ENCODE results near the gene KRT3. TPM values are rescaled to one million over a fixed set of nuclear protein-coding genes. Genes with fewer than 3 reads are reported as not detected.

Gene KRT3
- total and polyA plus RNA-seq, 4 donors, result not detected

DNA sequence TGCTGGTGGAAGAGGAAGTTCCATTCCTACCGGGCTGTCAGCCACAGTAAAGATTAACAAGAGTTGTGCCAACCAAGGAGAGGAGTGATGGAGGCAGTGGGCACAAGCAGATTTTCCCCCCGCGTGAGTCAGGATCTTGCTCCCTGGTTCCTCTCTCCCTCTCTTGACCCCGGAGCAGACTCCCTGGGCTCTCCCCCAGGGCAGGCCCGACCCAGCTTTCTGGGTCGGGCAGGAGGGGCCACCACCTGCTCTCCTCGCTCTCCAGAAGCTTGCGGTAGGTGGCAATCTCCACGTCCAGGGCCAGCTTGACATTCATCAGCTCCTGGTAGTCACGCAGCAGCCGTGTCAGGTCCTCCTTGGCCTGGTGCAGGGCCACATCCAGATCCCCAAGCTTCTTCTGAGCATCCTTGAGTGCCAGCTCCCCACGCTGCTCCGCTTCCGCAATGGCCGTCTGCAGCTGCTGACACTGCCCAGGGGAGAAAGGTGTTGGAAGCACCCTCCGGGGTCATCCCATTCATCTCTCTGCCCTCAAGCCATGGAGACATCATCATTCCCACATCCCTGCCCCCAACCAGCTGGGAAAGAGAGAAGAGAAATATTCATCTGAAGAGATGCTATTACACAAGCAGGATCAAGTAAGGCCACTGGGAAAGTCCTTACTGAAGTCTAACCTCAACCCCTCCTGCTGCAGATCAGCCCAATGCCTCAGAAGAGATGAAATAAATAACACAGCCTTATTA is 27.0 kb upstream of the KRT3 start:
- DNase-seq (ENCODE audit: low spot score), result no peak
- no peak overlapping the region for H3K9ac ChIP-seq (ENCODE audit: low read depth in 1 of 2, low read length in 2 of 2)
- no peak overlapping the region for H3K4me3 ChIP-seq (ENCODE audit: low read depth in 1 of 3, low read length in 3 of 3)
- no peaks in the 10 kb centered on the region for H3K36me3 ChIP-seq (ENCODE audit: control insufficient read depth in 4 of 4, insufficient read depth in 3 of 4, low read depth in 1 of 4, low read length in 3 of 4)
- TF ChIP-seq NR2F2 (IDR thresholded peaks at IDR 0.05) (no peak), FOXA2 (IDR thresholded peaks at IDR 0.05) (no peak), TAF1 (conservative IDR thresholded peaks at IDR 0.05) (no peak), RAD21 (IDR thresholded peaks at IDR 0.05) (no peak), JUND (IDR thresholded peaks at IDR 0.05) (no peak), SP1 (IDR thresholded peaks at IDR 0.05) (no peak), CTCF (IDR thresholded peaks at IDR 0.05; ENCODE audit: low read depth, low read length, missing input control) (no peak), RXRA (IDR thresholded peaks at IDR 0.05) (no peak), GABPA (IDR thresholded peaks at IDR 0.05 in 1 of 2, conservative IDR thresholded peaks at IDR 0.05 in 1 of 2) (no peak), HNF4G (IDR thresholded peaks at IDR 0.05) (no peak), YY1 (IDR thresholded peaks at IDR 0.05) (no peak), FOXA1 (IDR thresholded peaks at IDR 0.05) (no peak), ATF3 (IDR thresholded peaks at IDR 0.05) (no peak), EGR1 (IDR thresholded peaks at IDR 0.05; ENCODE audit: low read depth in 2 of 2) (no peak)
- TF ChIP-seq, protein P1, sequence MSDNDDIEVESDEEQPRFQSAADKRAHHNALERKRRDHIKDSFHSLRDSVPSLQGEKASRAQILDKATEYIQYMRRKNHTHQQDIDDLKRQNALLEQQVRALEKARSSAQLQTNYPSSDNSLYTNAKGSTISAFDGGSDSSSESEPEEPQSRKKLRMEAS (IDR thresholded peaks at IDR 0.05), result no peak
- TF ChIP-seq, protein P2, sequence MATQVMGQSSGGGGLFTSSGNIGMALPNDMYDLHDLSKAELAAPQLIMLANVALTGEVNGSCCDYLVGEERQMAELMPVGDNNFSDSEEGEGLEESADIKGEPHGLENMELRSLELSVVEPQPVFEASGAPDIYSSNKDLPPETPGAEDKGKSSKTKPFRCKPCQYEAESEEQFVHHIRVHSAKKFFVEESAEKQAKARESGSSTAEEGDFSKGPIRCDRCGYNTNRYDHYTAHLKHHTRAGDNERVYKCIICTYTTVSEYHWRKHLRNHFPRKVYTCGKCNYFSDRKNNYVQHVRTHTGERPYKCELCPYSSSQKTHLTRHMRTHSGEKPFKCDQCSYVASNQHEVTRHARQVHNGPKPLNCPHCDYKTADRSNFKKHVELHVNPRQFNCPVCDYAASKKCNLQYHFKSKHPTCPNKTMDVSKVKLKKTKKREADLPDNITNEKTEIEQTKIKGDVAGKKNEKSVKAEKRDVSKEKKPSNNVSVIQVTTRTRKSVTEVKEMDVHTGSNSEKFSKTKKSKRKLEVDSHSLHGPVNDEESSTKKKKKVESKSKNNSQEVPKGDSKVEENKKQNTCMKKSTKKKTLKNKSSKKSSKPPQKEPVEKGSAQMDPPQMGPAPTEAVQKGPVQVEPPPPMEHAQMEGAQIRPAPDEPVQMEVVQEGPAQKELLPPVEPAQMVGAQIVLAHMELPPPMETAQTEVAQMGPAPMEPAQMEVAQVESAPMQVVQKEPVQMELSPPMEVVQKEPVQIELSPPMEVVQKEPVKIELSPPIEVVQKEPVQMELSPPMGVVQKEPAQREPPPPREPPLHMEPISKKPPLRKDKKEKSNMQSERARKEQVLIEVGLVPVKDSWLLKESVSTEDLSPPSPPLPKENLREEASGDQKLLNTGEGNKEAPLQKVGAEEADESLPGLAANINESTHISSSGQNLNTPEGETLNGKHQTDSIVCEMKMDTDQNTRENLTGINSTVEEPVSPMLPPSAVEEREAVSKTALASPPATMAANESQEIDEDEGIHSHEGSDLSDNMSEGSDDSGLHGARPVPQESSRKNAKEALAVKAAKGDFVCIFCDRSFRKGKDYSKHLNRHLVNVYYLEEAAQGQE (IDR thresholded peaks at IDR 0.05), result no peak
- TF ChIP-seq, protein P3, sequence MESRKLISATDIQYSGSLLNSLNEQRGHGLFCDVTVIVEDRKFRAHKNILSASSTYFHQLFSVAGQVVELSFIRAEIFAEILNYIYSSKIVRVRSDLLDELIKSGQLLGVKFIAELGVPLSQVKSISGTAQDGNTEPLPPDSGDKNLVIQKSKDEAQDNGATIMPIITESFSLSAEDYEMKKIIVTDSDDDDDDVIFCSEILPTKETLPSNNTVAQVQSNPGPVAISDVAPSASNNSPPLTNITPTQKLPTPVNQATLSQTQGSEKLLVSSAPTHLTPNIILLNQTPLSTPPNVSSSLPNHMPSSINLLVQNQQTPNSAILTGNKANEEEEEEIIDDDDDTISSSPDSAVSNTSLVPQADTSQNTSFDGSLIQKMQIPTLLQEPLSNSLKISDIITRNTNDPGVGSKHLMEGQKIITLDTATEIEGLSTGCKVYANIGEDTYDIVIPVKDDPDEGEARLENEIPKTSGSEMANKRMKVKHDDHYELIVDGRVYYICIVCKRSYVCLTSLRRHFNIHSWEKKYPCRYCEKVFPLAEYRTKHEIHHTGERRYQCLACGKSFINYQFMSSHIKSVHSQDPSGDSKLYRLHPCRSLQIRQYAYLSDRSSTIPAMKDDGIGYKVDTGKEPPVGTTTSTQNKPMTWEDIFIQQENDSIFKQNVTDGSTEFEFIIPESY (IDR thresholded peaks at IDR 0.05), result no peak
- no peaks in the 10 kb centered on the region for H3K27me3 ChIP-seq (ENCODE audit: control insufficient read depth in 4 of 4, insufficient read depth in 4 of 4, low read length in 3 of 4)
- H3K27ac ChIP-seq (ENCODE audit: low read depth in 1 of 2, low read length in 2 of 2), result no peak overlapping the region
- no peaks in the 10 kb centered on the region for H3K4me1 ChIP-seq (ENCODE audit: control insufficient read depth in 4 of 4, insufficient read depth in 4 of 4, low read length in 3 of 4)
- 75% methylated on average over 16 of the region's 16 CpGs for WGBS
- H3K9me3 ChIP-seq (ENCODE audit: control insufficient read depth in 4 of 4, low read length in 3 of 4), result no peaks in the 10 kb centered on the region

Data from liver (tissue), 9 donors.